Hair follicular keratinocyte (primary cell): ENCODE measurements around the gene ZBTB24. TPM values are rescaled to one million over a fixed set of nuclear protein-coding genes. Genes with fewer than 3 reads are reported as not detected.

Experiments used
- total RNA-seq: library from RNA; depleted of rRNA; stranded (reverse); fragments of >200 nt; gene quantifications from 2 replicates; pipeline ENCODE4 v1.2.3, GENCODE V29; 2015

Gene ZBTB24
- 4.1 and 6.4 TPM in 2 replicates for total RNA-seq

DNA sequence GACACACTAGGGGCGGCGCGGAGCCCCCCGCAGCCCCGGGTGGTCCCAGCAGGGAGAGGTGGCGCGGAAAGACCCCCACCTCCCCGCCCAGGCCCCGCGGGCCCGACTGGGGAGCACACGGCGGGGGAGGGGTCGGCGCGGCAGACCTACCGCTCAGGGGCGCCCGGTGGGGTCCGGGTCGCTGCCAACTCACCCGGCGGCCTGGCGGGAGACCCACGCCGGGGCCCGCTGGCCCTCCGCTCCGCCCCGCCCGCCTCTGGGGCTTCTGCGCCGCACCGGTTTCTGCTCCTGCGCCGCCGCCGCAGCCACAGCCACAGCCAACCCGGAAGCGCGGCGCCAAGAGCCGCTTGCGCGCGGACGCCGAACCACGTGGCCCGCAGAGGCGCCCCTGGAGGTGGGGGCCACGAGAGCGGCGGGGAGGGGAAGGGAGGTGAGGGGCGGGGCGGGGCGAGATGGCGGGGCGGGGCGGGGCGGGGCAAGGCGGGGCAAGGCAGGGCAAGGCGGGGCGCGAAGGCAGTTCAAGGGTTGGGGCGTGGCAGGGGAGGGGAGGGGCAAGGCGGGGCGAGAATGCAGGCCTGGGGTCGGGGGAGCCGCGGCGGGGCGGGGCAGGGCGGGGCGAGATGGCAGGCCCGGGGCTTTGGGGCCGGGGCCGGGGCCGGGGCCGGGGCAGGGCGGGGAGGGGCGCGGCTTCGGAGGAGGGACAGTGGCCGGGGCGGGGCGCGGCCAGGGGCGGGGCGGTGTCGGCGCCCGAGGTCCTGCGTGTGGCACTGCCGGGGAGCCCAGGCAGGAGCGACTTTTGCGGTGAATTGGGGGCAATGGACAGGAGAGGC, at the start of gene ZBTB24:
Gene ZBTB24, minus strand, starts transcription at position 315 of the 830 bp plus-strand sequence. CDS start 1,193 bp downstream, outside the sequence.

DNA sequence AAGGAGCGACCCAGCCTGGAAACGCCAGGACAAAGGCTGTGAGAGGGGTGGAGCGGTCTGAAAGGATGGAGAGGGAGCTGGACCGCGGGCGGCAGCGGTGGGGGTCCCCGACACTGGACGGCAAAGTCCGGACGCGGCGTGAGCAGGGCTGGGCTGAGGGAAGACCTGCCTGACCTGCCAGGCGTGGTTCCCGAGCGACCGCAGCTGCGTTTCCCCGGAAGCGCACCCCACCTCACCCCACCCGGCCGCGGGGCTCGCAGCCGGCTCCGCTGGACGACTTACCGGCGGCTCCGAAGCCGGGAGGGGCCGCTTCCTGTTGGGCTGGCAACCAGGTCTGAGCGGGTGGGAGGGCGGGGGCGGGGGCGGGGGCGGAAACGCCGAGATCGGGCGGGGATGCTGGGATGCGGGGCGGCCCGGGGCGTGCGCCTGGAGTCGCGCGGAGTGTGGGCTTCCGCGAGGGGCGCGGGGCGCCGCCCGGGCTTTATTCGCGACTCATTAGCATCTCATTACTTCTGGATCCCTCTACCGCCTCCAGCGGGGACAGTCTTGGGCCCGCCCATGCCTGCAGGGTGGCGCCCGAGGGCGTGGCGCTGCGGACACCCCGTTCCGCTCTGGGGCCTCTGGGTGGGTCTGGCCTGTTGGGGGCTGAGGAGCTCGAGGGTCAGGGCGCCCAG, 27.4 kb downstream of the ZBTB24 start, which contains the start of gene MICAL1:
Gene MICAL1, minus strand, starts transcription at position 336 of the 674 bp plus-strand sequence. CDS start 1,576 bp downstream, outside the sequence.

DNA sequence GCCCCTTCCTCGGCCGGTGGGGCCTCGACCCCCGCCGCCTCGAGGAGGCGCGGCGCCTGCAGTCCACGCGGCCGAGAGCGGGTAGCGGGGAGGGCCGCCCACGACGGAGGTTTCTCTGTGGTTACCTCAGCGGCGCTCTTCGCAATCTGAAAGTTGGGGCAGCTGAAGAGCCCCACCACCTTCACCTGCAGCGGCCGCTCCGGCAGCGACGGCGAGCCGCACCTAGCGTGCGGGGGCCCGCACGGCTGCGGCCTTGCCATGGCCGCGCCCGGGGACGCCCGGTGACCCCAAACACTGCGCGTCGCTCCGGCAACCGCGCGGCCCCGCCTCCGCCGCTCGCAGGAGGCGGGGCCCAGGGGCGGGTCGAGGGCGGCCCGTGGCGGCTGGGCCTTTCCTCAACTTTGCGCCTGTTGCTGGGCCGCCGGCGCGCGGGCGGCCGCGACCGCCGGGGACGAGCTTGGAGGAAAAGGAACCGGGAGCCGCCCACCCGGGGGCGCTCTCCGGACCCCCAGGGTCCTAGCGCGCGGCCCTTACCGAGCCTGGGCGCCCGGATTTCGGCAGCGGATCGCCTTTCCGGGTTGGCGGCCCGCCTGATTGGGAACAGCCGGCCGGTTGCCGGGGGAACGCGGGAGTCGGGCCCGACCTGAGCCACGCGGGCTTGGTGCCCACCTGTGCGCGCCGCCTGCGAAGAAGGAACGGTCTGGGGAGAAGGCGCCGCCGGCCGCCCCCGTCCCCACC, 42.5 kb downstream of the ZBTB24 start, which contains the start of the genes PPIL6 and SMPD2:
Gene PPIL6, minus strand, starts transcription at position 298 of the 738 bp plus-strand sequence. Its CDS starts 38 bp downstream, at position 260.
Gene SMPD2, plus strand, starts transcription at position 394 of the 738 bp plus-strand sequence. CDS start 398 bp downstream, outside the sequence.

Other genes with a start within 250 kb of the ZBTB24 start
- 68.8 and 89.6 TPM in 2 replicates for gene CD164, start 100.8 kb downstream of the ZBTB24 start, total RNA-seq
- 2.5 and 3.4 TPM in 2 replicates for gene PPIL6, start 42.6 kb downstream of the ZBTB24 start, total RNA-seq
- 16.1 and 20.7 TPM in 2 replicates for gene SMPD2, start 42.5 kb downstream of the ZBTB24 start, total RNA-seq
- 22.4 and 43.3 TPM in 2 replicates for gene MICAL1, start 27.4 kb downstream of the ZBTB24 start, total RNA-seq
- gene AK9, start 208.0 kb upstream of the ZBTB24 start, total RNA-seq: 0.19 and 0.62 TPM in 2 replicates
- gene FIG4, start 208.1 kb upstream of the ZBTB24 start, total RNA-seq: 6.9 and 12.4 TPM in 2 replicates